Measurements from ENCODE around the gene LSAMP.

LSAMP gene

GRCh38 chr3:115927197-115927596, 518.1 kb downstream of the LSAMP start:
- DNase-seq: no peak

DNA sequence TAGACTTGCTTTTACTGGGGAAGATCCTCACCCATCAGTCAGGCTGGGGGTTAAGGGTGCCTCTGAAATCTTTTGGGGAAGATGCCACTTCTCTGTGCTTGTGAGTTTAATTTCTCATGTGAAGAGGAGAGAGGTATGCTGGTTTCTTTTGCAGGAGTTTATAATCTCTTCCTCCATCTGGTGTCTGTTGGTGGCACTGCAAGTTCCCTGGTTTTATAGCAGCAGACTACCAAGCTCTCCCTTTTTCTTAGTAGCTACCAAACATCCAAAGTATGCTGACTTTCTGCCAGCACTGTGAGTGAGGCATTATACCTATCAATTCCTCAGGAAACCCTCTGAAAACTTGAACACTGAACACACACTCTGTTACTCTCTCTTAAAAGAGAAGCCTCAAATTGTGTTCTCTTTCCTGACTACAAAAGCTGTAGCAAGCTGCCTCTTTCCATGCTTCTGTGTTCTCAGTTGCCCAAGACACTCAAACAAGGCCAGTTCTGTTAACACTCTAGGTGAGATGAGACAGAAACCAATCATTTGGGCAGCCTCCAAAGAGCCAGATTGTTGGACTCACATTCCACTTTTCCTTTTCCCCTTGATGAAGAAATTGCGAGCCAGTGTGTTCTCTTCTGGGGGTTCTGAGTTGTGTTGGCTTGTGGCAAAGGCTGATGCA, 522.5 kb downstream of the LSAMP start:
- peak; percentile 39 to 60 for DNase-seq

DNA sequence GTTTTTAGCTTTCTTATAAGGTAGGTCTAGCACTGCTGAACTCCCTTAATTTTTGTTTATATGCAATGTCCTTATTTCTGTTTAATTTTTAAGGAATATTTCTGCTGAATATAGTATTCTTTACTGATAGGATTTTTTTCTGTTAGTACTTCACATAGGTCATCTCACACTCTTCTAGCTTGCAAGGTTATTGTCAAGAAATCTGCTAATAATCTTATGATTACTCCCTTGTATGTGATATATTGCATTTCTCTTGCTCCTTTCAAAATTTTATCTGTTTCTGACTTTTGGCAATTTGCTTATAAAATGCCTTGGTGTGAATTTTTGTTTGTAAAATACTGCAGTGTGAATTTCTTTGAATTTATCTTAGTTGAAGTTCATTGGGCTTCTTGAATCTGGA, 523.6 kb downstream of the LSAMP start:
- no peak for DNase-seq

DNA sequence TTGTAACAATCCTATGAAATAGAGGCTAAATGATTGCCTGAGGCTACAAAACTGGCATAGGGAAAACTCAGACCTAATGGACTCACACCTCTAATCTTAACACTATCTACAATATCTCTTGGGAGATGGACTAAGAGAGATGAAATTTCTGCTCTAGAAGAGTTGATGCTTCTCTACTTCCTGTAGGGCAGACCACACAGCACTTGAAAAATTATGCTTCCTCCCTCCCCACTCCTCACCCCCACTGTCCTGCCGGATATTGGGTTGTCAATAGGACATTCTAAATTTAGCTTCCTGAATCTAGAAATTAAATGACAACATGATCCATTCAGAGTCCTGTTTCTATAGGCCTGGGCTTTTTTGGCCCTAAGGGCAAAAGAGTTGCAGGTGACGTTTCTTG, 526.4 kb downstream of the LSAMP start:
- no peak for DNase-seq

DNA sequence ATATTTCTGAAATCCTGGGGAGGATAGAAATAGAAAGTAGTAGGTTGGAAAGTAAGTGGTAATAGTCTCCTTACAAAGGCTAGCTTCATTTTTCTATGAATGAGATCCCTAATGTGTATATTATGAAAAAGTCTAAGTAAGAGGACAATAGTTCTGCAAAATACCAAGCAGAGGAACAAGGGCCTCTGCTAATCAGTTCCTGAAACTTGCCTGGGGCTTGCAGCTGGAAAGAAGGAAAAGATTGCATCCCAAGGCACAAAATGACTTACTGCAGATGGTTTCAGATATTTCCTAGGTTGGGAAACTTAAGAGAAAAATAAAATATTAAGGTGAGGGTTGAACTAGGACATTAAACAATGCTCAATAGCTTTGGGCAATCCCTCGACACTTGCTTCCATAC, 528.4 kb downstream of the LSAMP start:
- DNase-seq: no peak

DNA sequence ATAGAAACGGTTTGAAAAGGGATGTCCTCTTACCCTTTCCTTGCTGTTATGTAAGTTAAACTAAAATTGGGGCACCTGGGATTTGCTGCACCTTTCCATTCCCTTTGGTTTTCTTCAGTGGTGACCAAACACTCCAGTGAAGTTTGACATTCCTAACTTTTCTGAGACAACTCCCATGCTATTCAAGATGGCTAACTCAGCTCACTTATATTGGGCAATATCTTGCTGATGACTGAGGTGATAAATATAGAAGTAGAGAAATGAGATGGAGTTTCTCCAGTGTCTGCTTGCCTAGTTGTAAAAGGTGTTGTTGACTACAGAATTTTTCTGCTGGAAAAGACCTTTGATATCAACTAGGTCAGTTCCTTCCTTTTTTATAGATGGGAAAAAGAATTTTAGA, 530.2 kb downstream of the LSAMP start:
- DNase-seq: no peak

DNA sequence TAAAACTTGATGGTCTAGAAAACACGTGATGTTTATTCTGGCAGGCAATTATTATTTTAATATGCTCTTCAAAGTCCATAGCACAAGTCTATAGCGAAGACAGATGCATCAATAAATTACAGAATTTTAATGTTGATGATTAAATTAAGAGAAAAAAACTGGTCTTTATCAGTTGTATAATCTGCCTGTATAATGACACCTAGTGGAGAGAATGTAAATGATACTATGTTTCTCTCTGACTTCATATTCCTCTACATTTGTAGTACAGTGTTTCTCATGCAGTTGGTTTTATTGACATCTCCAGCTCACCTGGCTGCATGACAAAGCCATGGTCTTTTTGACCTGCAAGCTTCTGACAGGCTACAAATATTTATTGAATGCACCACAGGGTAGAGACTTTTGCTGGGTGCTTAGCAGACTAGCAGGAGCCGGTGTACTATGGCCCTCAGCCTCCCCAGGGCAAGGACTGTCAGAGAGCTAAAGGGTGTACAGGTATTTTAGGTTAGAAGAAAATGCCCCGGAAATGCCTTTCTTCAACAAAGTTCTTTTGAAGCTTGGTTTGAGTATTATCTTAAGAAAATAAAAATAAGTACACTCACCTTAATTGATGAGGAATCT, 532.1 kb downstream of the LSAMP start:
- peak; percentile 2 to 34 for DNase-seq

- DNase-seq: no peak
Observed at GRCh38 chr3:115912372-115912771, 532.9 kb downstream of the LSAMP start.

DNA sequence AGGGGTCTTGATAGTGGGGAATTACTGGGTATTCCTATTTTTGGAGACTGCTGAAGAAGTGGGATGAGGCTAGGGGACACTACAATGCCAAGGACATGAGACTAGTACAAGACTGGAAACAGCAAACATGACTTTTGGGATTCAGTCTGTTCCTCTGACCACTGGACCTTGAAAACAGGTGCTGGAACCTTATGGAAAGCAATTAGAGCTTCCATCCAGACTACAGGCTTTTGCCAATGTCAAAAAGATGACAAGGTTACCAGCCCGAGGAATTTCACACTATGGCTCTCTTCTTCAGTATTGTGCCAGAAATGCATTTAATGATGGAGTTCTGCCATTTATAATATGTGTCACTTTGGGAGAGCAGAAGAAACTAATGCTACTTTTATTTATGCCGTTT, 539.4 kb downstream of the LSAMP start:
- no peak for DNase-seq

- no peak for DNase-seq
Observed at GRCh38 chr3:115903843-115904242, 541.4 kb downstream of the LSAMP start.

- DNase-seq: no peak
Observed at GRCh38 chr3:115901008-115901407, 544.3 kb downstream of the LSAMP start.

DNA sequence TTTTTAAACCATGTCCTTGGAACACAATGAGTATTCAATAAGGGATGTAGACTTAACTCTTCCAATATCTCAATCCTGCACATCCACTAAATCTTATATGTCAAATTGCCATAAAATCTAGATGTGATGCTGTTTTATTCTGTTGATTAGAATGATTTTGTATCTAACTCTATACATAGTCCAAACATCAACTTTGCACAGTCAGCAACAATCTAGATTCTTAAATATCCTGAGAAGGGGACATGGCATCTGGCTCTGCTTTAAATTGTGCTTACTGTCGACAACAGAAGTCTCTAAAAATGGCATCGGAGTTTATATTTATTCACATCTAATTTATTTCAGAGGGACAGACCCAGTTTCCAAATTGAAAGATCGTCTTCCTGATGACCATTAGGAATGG, 545.8 kb downstream of the LSAMP start:
- DNase-seq: no peak

GRCh38 chr3:115898656-115899410, 546.5 kb downstream of the LSAMP start:
- no peak for DNase-seq

- DNase-seq: no peak
Observed at GRCh38 chr3:115891006-115891636, 554.2 kb downstream of the LSAMP start.

- DNase-seq: no peak
Observed at GRCh38 chr3:115890579-115890978, 554.7 kb downstream of the LSAMP start.

DNA sequence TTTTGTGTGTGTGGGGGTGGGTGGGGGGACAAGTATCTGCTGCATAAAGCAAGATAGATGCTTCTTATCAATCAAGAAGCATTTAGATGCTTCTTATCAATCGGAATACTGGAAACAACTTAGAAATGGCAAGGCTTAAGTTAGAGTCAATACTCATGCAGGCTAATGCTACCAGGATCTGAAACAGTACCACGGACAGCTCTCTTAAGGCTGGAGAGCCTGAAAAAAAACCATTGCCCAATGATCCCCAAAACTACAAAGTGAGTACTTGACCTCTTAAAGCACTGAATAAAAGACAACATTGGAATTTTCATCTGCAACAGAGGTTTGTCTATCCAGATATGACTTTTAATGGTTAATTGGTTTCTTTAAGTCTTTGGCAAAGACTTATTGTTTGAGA, 559.7 kb downstream of the LSAMP start:
- peak in 1 of 2 experiments; percentile 12 for DNase-seq

GRCh38 chr3:115877615-115877899, 567.7 kb downstream of the LSAMP start:
- DNase-seq: no peak

DNA sequence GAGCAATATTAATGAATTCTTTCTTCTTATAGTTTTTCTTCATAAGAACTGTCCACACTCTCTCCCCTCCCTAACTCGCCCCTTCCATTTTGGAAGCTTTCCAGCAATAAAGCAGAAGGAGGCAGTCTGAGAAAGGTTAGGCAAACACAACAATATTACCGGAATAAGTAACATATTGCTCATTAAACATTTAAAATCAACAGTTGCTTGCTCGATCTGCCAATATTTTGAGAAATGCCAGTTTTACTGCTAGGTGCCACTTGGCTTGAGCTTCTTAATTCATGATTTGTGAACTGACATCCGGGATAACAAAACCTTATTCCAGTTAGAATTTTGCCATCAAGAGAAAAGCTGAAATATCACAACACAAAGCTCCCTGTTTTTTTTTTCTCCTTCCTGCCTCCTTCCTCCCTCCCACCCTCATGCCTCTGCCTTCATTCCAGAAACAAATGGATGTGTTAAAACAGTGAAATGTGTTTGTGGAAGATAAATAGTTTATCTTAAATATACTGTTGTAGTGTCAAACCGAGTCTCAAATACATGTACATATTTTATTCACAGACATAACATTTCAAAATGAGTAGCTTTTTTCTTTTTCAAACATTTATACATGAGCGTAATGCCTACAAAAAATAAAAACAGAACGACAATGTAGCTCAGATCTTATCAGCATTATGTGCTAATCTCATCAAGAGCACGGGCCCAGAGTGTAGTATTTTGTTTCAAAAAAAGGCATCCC, 568.2 kb downstream of the LSAMP start:
- no peak for DNase-seq

DNA sequence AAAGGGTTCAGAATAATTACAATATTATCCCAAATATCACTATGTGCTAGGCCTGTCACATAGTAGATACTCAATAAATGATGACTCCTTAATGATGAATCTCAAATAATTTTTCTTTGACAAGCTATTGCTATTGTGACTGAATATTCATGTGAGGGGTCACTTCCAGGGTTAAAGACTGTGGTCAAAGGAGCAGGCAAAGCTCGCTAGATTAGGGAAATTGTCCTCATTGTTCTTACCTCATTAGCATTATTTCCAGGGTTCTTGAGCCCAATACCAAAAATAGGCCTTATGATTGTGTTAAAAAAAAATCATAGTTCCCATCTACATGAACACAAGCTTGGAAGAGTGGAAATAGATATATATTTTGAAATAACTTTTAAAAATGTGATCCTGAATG, 569.8 kb downstream of the LSAMP start:
- no peak for DNase-seq

DNA sequence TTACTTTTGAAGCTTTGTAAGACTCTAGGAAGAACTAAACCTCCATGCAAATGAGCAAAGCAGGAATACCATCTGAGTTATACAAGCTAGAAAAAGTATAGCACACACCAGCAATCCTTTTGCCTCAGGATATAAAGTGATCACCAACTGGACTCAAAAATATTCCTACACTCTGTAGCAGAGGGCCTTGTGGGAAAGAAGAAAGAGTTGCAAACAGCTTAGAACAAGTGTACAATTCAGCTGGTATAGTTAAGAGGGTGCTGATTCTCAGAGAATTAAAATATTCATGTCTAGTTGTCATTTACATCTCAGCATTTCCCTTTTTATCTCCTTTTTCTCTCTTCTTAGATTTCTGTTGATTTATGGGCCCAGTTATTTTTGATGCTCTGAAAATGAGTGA, 573.6 kb downstream of the LSAMP start:
- no peak for DNase-seq

DNA sequence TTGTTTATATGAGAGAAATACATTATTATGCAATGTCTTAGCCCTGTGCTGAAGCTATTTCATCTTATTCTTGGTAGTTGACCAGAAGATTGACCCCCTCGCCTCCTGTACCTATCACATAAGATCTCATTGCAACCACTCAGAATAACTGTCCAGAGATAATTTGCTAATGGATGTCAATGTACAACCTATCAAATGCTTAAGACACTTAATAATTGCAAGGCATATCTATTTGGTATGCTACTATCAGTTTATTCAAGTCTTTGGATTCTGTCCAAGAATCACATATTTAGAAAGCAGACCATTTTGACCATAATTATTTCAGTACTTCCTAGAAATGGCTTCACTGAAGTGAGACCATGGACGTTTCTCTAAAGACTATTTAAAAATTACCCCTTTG, 580.4 kb downstream of the LSAMP start:
- no peak for DNase-seq

DNA sequence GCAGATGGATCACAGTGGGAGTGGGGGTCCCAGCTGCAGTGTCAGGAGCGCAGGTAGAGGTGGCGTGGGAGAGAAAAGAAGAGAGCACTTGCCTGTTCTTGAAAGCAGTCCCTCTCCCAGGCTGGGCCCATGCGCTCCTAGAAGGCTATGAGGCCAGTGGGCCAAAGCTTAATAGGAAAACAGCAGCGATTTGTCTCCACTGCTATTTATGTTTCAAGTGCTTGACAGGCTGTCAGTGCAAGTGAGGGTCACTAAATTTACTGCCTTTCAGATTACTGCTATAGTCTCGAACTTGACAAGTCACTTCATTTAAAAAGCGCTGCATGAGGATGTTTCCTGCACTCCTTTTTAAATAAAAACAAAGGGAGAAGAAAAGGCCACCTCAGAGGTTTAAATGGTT, 582.4 kb downstream of the LSAMP start:
- no peak for DNase-seq

DNA sequence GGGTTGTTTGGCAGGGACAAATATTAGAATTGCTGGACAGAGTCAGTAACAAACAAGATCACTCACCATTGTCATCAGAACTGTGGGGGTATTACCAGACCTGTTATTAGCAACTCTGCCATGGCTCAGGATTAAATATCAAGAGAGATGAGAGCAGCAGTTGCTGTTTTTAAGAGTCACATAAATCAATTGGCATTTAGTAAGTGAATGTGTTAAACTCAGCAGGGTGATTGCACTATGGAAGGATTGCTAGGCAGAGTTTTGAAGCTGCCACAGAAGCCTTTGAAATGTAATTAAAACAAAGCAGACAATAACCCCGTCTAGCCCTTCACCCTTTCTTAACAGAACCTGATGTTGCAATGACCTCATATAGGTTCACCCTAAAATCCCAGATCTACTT, 583.2 kb downstream of the LSAMP start:
- no peak for DNase-seq

Measured in Kasumi-1 (cell line).